NCI-H2171 (cell line): ENCODE measurements around the gene PRSS8.
A peak's percentile ranks its signal among the peaks of the same experiment; 100 is the strongest.
"Not testable (repeated sequence)": the region's sequence is repeated elsewhere in the genome, so short reads cannot be mapped to it uniquely, and the experiment has no call there.

Experiments
- DNase-seq: peaks from one replicate; lab custom pipeline; 2025; lab: John Stamatoyannopoulos, UW

PRSS8 gene

GRCh38 chr16:31144418-31144817, 8.9 kb upstream of the PRSS8 start:
- not testable (repeated sequence) for DNase-seq

GRCh38 chr16:31143694-31144148, 8.2 kb upstream of the PRSS8 start:
- no peak for DNase-seq

- no peak for DNase-seq
Observed at GRCh38 chr16:31143011-31143693, 7.6 kb upstream of the PRSS8 start.

- peak; percentile 99 for DNase-seq
Observed at GRCh38 chr16:31142109-31143010, 6.8 kb upstream of the PRSS8 start.

- no peak for DNase-seq
Observed at GRCh38 chr16:31141489-31142108, 6.1 kb upstream of the PRSS8 start.

- not testable (repeated sequence) for DNase-seq
Observed at GRCh38 chr16:31141071-31141469, 5.5 kb upstream of the PRSS8 start.

- DNase-seq = no peak
Observed at GRCh38 chr16:31138621-31139578, 3.4 kb upstream of the PRSS8 start.

- DNase-seq = not testable (repeated sequence)
Observed at GRCh38 chr16:31136822-31137499, 1.4 kb upstream of the PRSS8 start.

- no peak for DNase-seq
Observed at GRCh38 chr16:31136287-31136662, 748 bp upstream of the PRSS8 start.

GRCh38 chr16:31134625-31135534, 647 bp downstream of the PRSS8 start:
- DNase-seq = peak; percentile 91

GRCh38 chr16:31134091-31134571, 1.4 kb downstream of the PRSS8 start:
- DNase-seq = no peak

GRCh38 chr16:31133046-31133501, 2.5 kb downstream of the PRSS8 start:
- no peak for DNase-seq

GRCh38 chr16:31132303-31132979, 3.1 kb downstream of the PRSS8 start:
- no peak for DNase-seq

GRCh38 chr16:31131841-31132271, 3.7 kb downstream of the PRSS8 start:
- DNase-seq = no peak

GRCh38 chr16:31131416-31131815, 4.1 kb downstream of the PRSS8 start:
- DNase-seq = no peak

- no peak for DNase-seq
Observed at GRCh38 chr16:31130899-31131298, 4.6 kb downstream of the PRSS8 start.

GRCh38 chr16:31130336-31130891, 5.1 kb downstream of the PRSS8 start:
- no peak for DNase-seq

- no peak for DNase-seq
Observed at GRCh38 chr16:31129568-31130335, 5.8 kb downstream of the PRSS8 start.
